Activated T-cell treated with anti-CD3 and anti-CD28 coated beads for 48 hours (primary cell): ENCODE measurements around the gene ACOT9.
"Not testable (repeated sequence)": the region's sequence is repeated elsewhere in the genome, so short reads cannot be mapped to it uniquely, and the experiment has no call there.

Experiments used
- DNase-seq: peaks from one replicate; pipeline ENCODE4 v3.0.0-alpha.2; 2020; ENCODE audit warnings: low read depth

The ACOT9 gene

GRCh38 chrX:23694606-23695005 is 48.5 kb downstream of the ACOT9 start:
- DNase-seq: peak; percentile 21

DNA sequence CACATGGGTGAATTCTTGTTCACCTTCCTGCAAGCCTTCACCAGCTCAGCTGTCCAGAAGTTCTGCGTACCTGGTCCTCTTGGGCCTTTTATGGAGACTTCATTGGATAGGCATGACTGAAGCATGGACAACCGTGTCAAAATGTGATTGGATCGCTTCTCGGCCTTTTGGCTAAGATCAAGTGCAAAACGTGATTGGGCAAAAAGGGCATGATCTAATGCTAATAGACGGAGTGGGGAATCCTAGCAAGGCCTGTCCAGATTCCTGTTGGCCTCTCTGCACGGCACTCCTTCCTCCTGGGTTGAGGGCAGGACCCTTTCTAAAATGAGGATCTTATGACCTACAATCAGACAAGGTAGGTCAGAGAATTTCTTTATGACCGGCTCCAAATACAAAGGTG is 50.9 kb downstream of the ACOT9 start:
- DNase-seq: no peak

- DNase-seq: not testable (repeated sequence)
Observed at GRCh38 chrX:23676486-23676885, 66.6 kb downstream of the ACOT9 start.

DNA sequence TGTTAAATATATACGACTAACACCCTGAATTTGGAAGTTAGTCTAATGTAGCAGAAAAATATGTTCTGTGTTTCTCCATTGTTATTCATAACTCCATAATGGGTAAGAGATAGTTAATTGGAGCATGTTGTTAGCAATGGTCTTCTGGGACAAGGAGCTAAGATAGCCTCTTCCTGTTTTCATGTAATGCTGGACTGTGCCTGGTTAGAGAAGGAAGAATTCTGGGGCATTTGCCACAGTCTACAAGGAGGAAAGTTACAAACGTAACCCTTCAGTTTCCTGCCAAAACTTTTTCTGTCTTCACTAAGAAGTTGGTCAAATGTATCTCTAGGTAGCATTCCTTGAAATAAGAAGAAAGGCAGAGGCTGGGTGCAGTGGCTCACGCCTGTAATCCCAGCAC is 70.0 kb downstream of the ACOT9 start:
- DNase-seq: no peak

DNA sequence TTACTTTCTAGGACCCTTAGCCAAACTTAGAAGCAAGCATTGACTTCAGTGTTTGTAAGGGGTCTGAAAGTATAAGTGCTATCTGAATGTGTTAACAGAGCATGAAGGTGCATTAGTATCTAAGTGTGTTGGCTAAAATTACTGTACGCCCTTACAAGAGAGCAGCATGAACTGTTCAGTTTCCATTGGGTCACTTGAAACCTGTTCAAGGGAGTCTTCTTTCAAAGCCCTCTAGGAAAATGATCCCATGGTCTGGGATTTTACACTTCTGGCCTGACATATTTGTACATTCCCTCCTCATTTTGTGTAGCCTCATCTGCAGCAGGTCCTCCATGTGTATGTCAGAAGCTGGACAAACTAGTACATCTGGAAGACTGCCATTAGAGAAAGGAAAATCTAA is 72.5 kb downstream of the ACOT9 start:
- no peak for DNase-seq

DNA sequence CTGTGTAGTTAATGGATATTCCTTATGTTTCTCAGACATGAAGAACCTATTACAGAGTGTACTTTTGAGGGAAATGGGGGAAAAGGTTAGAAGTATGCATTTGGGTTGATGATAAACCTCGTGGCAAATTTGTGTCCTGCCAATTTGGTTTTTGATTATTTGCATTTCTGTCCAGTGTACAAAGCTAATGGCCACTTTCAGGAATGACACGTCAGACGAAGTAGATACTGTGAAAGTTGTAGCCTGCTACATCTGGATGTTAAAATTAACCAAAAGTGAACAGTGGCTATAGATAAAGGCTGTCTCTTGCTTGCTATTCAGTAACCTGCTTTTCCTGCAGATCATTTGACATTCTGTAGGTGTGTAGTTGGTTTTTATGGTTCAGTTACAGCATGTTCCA is 74.7 kb downstream of the ACOT9 start:
- DNase-seq: no peak

- DNase-seq: peak; percentile 76
Observed at GRCh38 chrX:23667239-23668177, 75.6 kb downstream of the ACOT9 start, which contains the start of gene PRDX4. Gene PRDX4 (plus strand): TSS chrX:23667493. CDS start chrX:23667571, 78 bp downstream.

DNA sequence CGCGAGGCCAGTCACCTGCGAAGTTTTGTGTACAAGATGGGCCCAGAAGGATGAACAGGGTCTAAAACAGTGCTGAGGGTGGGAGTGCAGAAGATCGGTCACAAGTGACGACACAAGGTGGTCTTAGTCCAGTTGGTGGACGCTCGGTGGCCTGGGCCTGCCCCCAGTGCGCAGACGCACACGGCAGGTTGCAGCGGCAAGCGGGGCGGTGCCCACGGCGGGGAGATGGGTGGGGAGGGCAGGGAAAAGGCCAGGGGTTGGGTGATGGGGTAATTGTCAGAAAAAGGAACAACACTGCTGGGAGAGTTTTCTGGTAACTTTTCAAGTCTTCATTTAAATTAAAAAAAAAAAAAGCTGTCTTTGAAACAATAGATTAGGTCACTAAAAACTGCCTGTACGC is 76.8 kb downstream of the ACOT9 start:
- DNase-seq: no peak

DNA sequence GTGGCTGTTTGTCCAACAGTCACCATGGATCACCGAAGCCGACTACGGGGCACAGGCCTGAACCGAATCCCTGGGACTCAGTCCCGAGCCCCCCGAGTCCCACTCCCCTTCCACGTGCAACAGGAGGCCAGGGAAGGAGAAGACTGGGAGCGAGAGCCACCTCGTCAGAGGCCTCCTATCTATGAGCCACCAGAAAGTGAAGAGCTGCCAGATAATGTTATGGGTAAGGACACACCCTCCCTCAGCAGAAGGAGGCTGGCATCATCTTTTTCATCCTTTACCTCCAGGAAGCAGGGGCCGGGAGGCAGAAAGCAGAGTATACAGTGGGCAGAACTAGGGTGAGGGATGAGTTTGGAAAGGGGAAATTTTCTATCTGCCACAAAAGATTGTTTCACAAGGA is 78.6 kb downstream of the ACOT9 start:
- DNase-seq: no peak

DNA sequence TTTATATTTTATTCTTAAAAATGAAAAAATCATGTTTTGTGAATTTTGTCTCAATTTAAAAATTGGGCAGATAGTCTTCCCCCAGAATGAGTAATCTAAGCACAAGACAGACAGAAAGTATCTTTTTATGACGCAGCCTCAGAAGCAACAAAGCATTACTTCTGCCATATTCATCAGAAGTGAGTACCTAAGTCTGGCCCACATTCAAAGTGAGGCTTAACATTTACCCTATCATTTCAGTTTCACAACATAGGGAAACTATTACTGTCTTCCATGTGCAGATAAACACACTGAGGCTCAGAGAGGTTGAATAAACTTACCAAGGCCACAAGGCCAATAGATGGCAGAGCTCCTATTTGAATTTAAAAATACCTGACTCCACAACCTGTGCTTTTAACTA is 80.2 kb downstream of the ACOT9 start:
- no peak for DNase-seq

- no peak for DNase-seq
Observed at GRCh38 chrX:23662187-23662586, 80.9 kb downstream of the ACOT9 start.

DNA sequence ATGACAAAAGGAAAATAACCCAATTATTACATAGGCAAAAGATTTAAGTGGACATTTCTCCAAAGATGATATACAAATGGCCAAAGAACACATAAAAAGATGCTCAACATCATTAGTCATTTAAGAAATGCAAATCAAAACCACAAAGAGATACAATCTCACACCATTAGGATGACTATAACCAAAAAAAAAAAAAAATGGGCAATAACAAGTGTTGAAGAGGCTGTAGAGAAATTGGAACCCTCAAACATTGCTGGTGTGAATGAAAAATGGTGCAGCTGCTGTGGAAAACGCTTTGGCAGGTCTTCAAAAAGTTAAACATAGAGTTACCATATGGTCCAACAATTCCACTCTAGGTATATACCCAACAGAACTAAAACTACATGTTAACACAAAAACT is 81.4 kb downstream of the ACOT9 start:
- no peak for DNase-seq

DNA sequence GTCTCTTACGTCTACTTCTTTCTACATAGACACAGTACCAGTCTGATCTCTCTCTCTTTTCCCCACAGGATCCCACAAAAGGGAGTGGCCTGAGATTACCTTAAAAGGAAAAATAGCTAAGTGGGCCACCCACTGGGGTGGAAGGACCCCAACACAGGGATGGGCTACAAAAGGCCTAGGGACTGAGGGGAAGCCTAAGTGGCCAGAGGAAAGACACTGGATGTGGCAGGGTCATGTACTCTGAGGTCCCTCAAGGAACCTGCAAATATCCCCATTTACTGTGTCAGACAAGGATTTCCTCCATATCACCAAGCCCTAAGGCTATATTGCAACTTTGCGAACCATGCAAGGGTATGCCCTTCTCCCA is 82.3 kb downstream of the ACOT9 start:
- no peak for DNase-seq

DNA sequence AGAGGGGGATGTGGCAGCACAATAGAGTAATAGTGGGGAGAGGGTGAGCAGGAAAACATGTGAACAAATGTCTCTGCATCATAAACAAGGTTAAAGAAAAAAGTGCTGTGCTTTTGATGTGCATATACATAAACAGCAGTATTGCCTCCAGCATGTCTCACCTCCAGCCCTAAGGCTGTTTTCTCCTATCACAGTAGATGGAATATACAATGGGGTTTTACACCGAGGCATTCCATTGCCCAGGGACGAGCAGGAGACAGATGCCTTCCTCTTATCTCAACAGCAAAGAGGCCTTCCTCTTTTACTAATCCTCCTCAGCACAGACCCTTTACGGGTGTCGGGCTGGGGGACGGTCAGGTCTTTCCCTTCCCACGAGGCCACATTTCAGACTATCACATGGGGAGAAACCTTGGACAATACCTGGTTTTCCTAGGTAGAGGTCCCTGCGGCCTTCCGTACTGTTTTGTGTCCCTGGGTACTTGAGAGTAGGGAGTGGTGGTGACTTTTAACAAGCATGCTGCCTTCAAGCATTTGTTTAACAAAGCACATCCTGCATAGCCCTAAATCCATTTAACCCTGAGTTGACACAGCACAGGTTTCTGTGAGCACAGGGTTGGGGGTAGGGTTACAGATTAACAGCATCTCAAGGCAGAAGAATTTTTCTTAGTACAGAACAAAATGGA is 82.9 kb downstream of the ACOT9 start:
- DNase-seq: not testable (repeated sequence)

DNA sequence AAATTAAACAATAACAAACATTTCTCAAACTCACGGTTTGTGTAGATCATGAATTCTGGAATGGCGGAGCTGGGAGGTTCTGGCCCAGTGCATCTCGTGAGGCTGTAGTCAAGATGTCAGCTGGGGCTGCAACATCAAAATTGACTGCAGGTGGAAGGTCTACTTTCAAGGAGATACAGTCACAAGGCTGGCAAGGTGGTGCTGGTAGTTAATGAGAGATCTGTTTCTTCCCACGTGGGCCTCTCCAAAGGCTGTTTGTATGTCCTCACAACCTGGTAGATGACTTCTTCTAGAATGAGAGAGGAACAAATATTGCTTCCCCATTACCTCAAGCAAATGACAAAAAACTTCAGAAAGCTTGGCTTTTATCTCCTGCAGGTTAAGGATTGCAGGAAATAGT is 83.7 kb downstream of the ACOT9 start:
- DNase-seq: no peak

- DNase-seq: no peak
Observed at GRCh38 chrX:23656684-23657083, 86.4 kb downstream of the ACOT9 start.

DNA sequence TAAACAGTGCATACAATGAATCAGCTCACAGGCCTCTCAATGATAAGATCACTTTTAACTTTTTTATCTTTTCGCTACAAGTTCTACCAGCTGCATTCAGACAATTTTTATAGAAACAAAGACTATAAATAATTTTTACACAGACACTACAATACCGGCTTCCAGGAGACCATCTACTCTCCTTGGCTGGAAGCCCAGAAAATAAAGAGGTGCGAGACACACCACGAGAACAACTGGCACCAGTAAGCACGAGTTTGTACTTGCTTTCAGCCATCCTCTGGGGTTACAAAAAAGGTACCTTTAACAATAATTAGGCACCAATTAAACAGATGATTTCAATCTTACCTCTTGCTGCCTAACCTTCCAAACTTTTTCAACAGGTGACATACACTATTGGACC is 87.0 kb downstream of the ACOT9 start:
- no peak for DNase-seq
